IPS-NIHi7 (cell line): ENCODE measurements around the gene RANBP1.

Experiments used
- DNase-seq: peaks from one replicate; pipeline ENCODE4 v3.0.0; 2012; ENCODE audit warnings: mixed read lengths; ENCODE audit errors: extremely low spot score

RANBP1 gene

DNA sequence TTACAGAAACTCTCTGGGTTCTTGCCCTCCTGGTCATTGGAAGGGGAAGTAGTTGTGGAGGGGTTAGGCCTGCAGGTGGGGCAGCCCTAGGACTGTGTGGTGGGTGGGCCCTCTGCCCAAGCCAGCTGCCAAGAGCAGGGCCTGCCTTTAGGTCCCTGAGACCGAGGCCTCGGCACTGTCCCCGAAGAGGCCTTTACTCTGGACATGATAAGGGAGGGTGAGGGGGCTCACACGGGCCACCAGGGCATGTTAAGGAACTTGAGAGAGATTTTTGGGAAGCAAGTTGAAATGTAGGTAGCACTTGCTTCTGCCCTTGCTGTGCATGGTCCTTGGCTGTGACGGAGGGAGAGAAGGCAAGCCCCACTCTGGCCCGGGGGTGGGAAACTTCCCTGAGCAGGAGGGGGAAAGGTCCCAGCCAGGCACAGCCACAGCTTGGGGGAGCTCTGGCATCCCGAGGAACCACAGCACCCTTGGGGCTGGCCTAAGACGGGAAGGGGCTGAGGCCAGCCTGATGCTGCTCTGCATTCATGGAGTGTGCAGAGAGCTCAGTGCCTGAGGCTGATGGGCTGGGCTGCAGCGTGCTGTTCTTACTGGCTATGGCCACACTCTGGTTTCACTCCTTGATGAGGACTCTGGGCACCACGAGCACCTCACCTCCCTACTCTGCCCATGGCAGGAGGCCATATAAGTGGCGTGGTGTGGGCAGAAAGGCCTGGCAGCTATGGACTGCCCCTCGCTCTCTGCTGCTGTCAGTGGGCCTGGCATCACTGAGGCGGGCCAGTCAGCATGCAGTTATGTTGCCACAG, 7.8 kb upstream of the RANBP1 start:
- no peak for DNase-seq

DNA sequence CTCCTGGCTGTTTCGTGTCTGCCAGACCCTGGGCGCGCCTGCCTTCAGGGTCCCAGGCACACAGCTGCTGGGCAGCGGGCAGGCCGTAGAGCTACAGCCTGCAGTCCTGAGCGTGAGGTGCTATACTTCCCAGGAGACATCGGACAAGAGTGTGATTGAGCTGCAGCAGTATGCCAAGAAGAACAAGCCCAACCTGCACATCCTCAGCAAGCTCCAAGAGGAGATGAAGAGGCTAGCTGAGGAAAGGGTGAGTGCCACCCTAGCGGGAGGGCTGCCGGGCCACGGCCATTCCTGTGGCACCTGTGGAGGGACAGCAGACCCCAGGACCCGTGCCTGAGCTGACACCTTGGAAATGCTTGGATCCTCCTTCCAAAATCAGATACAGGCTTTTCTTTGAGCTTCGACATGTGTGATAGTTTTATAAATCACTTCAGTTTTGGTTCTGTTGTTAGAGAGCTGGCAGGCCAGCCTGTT, 7.1 kb upstream of the RANBP1 start:
- DNase-seq = no peak

DNA sequence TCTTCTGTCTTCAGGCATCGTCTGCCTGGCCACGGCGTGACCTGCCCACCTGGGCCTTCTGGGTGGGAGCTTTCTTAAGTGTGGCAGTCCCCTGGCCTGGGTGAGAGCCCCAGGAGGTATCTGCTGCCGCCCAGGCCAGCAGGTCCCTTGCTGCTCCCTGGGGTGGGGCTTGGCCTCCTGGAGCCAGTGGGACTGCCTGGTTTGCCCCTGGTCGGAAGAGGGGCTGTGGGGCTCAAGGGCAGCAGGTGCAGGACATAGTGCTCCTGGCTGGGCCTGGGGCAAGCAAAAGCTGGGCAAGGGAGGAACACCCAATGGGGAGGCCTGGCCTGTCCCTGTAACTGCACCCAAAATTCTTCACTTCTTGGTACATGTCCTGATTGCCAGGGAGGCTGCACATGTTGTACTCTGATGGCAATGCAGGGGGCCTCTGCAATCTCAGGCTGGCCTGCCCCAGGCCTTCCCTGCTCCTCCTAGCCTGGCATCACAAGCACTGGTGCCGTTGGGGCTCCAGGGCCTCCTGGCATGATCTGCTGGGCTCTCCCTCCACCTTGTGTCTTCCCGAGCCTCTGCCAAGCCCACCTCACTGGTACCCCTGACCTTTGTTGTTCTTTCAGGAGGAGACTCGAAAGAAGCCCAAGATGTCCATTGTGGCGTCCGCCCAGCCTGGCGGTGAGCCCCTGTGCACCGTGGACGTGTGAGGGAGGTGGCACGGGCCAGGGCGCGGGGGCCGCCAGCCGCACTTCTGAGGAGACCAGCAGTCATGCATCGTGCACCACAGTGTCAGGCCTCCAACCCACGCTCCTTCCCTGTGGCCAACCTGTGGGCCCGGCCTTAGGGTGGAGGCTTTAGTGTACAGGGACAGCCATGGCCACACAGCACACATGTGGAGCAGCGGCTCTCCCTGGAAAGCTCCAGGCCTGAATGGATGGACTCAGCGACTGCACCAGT, 6.2 kb upstream of the RANBP1 start:
- no peak for DNase-seq

DNA sequence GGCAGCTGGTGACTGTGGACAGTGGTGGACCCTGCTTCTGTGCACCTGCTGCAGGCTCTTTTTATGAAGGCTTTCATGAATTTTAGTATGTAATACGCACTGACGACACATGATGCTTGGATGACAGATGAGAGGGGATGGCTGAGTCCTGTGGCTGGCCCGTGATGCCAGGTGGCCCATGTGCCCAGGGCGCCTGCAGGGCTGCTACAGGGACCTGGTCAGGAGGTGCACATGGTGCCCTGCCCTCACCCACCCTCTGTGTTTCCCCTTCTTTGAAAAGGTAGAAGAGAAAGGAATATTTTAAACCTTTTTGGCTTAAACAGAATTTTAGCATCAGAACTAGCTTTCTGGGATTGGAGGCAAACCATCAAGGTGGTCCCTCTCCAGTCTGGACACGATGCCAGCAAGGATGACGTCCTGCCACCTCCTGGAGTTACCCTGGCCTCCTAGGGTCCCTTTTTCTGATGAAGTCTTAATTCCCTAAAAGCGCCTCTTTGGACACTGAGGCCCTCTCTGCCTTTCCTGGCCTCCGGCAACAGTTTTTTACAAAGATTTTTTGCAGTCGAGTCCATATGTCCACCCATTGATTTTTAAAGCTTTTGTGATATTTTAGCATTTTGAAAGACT, 5.4 kb upstream of the RANBP1 start:
- DNase-seq = no peak

DNA sequence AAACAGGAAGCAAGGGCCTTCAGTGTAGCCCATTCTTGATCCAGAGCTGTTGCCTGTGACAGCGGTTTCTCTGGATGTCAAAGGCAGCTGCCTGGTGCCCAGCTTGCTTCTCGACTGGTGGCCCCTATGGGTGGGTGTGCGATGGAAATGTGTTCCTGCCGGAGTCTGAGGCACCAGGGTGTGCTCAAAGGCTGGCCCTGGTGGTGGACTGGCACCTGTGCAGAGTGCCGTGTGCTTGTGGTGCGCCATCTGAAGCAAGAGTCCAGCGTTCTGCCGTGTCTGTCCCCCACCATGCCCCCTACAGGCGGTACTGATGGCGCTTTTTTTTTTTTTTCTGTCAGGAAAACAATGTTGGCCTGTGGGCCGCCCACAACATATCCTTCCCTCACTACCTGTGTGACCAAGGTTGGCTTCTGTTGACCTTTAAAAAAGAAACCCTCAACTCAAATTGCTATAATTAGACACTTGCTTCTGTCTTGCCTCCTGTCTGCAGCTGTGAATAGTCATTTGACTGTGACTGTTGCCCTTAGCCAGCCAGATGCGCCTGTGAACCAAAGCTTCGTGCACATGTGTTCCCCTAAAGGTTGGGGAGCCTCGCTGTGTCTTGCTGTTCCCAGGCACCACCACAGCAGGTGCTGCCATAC, 4.7 kb upstream of the RANBP1 start:
- DNase-seq = peak; percentile 66

DNA sequence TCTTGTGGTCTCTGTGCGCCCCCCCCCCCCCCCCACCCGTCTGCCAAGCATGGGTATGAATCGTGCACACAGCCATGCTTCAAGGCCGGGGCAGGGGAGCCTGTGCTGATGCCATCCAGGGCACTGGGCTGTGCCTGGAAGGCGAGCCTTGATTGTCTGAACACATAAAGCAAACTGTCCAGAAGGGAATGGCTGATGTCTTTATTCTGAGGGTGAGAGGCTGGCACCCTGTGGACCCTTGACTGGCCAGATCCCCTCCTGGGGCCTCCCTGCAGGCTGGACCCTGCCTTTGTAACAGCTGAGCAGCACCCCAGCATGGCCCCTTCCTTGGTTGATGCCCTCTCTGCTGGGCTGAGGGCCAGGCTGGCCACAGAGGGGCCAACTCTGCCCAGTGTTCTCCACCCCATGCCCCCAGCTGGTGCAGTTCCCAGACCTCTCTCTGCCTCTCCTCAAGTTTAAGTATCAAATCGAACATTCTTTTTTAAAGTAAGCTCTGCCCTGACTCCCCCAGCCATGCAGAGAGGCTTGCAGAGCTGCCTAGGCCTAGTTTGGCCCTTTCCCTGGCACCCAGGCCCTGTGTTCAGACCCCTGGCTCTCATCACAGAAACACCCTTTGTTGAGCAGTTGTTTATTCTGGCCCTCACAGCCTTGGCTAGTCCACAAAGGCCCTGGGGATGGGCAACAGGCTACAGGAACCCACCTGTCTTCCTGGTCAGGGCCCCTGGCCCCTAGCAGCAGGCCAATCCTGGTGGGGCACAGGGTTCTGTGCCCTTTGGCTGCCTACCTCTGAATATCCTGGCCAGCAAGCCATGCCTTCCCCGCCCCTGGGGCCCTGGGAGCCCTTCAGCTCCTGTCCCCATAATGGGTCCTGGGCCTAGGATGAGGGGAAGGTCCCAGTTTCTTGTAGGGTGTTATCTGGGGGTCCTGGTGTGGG, 3.9 kb upstream of the RANBP1 start:
- no peak for DNase-seq

DNA sequence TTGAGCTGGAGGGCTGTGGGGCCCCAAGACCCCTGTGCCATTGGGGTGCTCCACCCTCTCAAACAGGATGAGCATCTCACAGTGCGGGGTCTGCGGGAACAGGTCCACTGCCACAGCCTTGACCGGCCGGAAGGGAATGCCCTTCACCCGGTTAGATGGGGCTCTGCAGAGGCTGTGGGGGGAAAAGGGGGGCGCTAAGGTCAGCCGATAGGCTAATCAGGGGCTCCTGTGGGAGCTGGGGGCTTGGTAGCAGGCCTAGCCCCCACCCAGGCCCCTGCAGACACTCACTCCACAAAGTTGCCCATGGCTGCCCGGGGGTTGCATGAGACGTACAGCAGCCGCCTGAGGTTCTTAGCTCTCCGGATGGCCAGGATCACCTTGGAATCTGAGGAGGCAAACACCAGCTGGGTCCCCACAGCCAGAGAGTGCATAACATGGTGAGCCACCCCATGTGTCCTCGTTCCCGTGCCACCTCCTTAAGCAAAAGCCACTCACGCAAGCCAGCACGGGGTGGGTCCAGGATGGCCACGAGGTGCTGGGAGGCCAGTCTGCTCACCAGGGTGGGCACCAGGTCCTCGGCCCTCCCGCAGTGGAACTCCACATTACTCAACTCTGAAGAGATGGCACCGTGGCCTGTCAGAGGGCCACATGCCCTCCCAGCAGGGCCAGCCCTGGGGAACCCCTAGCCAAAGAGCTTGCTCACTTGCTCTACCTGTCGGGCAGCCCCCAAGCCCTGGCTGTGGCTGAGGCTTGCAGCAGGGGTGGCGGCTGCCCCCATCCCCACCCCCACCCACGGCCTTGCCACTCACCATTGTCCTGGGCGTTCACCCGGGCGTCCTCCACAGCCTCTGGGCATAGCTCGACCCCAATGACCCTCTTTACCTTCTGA, 3.0 kb upstream of the RANBP1 start:
- DNase-seq = no peak

DNA sequence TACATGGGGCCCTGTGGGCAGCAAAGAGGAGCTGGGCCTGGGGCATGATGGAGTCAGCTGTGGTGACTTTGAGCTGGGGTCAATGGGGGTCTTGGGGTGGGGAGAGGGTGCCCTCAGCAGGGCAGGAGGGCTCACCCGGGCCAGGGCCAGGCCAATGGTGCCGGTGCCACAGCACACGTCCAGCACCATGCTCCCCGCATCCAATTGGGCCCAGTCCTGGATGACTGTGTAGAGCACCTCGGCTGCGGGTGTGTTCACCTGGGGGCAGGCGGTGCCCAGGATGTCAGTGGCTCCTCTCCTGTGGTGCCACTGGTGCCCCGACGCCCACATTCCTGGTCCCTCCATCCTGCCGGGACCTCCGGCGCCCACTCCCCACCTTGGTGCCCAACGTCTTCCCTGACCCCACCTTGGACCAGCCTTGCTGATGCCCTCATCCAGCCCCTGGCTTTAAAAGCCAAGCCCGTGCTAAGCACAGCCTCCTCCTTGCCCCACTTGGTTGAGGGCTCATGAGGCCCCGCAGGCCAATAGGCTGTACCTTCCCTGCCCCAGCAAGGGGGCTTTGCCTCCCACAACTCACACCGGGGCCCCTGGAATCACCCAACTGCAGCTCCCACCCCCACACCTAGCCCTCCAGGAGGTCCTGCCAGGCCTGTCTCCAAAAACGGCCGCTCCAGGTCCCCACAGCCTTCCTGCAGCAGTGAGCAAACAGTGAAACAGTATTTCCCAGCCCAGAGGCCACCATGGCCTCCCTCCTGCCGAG, 2.2 kb upstream of the RANBP1 start:
- no peak for DNase-seq

DNA sequence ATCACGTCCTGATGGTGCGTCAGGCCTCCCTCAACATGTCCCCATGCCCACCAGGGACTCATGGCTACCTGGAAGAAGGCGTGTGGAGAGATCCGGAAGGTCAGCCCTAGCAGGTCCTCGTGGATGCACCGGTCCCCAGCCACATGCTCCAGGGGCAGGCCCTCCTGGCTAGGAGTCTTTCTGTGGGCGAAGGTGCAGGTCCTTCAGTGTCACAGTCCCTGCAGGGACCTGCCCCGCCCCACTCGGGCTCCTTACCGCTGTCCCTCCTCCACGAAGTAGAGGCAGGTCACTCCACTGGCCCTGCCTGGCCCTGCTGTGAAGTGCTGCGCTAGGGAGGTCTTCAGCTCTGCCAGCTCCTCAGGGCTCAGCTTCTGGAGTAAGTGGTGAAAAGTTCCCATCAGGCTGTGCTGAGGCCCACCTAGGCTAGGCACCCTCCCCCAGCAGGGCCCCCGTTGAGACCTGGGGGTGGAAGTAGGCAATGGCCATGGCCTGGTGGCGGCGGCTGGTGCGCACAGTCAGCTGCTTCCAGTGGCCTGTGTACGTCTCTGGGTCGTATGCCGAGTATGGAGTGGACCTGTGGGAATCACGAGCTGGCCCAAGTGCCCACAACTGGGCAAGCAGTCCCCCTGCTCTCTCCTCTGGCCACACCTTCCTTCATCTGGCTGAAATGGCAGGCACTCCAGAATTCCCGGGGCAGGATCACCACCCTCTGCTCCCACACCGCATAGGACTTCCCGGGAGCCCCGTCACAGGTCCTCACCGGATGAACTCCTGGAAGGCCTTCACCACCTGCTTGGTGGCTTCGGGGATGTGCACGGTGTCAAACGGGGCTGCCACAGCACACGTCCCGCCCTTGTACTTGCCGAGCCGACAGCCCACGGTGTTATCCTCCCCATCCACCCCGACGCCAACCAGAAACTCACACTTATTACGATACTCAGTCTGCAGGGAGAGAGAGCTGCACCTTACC, 1.1 kb upstream of the RANBP1 start:
- no peak for DNase-seq

DNA sequence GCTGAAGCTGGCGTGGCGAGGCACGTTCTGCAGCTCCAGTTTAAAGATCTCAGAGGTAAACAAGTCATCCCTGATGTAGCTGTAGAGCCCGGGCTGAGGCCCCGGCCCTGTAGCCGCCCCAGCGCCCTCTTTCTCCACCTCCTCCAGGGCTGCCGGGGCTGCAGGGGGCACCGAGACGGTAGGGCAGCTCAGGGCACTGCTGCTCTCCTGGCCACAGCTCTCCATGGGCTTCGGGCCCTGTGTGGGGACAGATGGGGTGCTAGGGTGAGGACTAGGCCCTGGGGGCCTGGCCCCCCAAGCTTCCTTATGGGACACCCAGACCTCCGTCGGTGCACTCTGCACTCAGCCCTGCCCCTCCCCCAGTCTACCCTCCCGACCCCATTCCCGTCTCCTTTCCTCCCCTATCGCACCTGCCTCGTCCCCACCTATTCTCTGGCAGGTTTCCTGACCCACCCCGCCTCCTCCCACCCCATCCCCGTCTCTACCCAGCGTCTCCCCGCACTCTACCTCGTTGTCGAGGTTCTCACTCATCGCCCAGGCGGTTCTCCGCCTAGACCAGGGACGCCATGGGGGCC, 559 bp downstream of the RANBP1 start:
- peak; percentile 48 for DNase-seq

DNA sequence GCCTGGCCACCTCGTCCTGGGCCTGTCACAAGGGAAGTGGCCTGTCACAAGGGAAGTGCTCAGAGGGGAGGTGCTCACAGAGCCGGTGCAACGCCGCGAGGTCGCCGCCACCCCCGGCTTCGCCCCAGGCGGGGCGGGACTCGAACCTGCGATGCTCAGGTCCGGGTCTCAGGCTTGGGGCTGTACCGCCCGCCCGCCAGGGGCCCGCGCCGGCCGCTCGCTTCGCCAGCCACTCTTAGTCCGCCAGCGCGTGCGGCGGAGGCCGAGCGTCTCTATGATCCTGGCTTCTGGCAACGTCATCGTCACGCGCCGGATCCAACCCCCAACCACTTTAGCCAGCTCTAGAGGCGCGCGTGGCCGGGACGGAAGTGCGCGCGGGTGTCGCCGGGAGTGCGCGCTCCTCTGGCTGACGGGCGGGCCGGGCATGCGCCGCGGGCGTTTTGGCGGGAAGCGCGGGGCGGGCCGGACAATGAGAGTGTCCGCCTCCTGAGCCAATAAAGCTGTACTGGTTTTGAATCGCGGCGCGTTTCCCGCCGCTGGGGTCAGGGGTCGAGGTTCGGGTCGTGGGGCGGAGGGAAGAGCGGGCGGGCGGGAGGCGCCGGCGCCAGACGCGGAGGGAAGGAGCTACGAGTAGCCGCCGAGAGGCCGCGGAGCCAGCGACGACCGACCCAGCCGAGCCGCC, 1.2 kb downstream of the RANBP1 start, which contains the start of gene TRMT2A:
Gene TRMT2A, minus strand, starts transcription at position 276 of the 682 bp plus-strand sequence. CDS start 320 bp downstream, outside the sequence.
- peak; percentile 98 for DNase-seq

DNA sequence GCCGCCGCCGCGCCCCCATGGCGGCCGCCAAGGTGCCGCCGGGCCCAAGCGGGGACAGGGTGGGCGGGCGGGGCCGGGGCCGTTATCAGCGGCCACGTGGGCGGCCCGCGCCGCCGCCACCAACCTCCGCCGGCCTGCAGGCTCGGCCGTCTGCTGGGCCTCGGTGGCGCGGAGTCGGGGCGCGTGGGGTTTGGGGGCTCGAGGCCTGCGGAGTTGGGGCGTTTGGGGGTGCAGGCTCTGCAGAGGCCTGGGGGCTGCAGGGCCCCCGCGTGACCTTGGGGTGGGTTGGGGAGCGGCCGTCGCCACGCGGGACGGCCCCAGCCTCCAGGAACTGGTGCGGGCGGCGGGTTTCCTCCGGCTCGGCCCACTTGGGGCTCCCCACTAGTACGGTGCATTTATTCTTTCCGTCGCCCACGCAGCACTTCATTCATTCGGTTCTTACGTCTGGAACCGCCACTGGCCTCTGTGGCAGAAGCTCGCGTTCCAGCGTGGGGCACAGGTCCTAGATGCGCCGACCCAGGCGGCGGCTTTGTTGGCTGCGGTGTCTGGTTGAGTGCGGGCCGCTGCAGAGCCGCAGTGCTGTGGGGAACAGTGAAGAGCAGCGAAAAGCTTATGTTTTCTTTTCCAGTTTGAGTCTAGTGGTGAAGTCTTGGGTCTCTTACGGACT, 1.9 kb downstream of the RANBP1 start:
- no peak for DNase-seq

DNA sequence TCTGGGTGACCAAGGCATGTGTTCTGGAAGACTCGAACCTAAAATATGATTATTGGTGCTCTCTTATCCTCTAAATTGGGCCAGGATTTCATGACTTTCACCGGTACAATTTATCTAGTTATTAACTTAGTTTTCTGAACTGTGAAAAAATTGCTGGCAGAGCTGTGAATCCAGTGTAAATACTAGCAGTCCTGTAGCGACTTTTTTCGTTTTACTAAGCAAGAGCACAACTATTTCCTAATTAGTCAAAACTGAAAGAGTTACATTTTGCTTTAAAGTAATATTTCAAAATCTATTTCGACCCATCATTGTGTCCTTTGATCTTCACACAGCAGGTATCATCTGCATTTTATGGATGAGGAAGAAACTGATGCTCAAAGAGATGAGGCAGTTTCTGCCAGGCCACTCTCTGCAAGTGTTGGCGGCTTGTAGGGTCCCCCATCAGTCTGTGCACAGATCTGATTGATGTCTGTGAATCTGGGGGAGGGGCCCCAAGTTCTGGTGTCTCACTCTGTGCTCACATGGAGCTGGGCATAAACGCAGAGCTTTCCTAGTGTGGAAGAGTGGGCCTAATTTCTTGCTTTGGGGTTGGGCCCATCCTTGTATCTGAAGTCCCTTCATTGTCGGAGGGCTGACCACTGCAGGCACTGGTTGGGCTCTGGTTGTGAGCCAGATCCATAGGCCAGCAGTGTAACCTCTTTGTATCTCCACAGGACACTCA, 2.6 kb downstream of the RANBP1 start:
- DNase-seq = no peak

DNA sequence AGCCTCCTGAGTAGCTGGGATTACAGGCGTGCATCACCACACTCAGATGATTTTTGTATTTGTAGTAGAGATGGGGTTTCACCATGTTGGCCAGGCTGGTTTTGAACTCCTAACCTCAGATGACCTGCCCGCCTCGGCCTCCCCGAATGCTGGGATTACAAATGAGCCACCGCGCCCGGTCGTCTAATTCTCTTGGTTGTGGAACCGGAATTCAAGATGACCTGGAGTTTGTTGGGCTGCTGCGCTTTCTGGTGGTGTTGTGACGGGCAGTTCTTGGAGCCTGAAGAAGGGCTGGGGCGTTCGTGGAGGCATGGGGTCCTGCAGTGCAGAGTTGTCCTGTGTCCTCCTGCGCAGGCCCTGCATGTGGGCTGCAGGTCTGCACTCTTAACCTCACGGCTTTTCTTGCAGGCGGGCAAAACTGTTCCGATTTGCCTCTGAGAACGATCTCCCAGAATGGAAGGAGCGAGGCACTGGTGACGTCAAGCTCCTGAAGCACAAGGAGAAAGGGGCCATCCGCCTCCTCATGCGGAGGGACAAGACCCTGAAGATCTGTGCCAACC, 6.0 kb downstream of the RANBP1 start:
- DNase-seq = no peak
